ENCODE data around the gene HEXD. TPM values are rescaled to one million over a fixed set of nuclear protein-coding genes. Genes with fewer than 3 reads are reported as not detected.

HEXD gene
- total and polyA plus RNA-seq, 2 of the 8 experiments (the other 6 are each of a cell fraction or from before 2014, with no cell fraction given) = 20.6 to 21.8 TPM

GRCh38 chr17:82428546-82428945, 10.4 kb downstream of the HEXD start:
- Histone ChIP-seq H2BK120ac (replicated peaks; ENCODE audit: low read depth, low read length) (no peak overlapping the region), H4K5ac (ENCODE audit: insufficient read length, low read depth, low read length) (no peak overlapping the region), H2AK5ac (ENCODE audit: low read depth, low read length) (no peak overlapping the region), H4K8ac (ENCODE audit: extremely low read depth, insufficient read depth, low read length) (no peak overlapping the region), H3K9me3 (ENCODE audit: insufficient read depth in 2 of 2, low read depth in 1 of 2, low read length in 1 of 2) (no peaks in the 10 kb centered on the region), H3K79me1 (ENCODE audit: low read depth, low read length) (no peaks in the 10 kb centered on the region), H3K23ac (ENCODE audit: insufficient read length) (no peak overlapping the region), H2BK15ac (ENCODE audit: low read length) (no peak overlapping the region), H3K14ac (ENCODE audit: insufficient read length) (no peak overlapping the region), H3K56ac (replicated peaks; ENCODE audit: insufficient read length, low read depth, low read length) (no peak overlapping the region), H3K4me3 (ENCODE audit: extremely low read depth in 1 of 4, insufficient read depth in 2 of 4, low read depth in 3 of 4, low read length in 4 of 4) (no peak overlapping the region), H3K4ac (replicated peaks; ENCODE audit: insufficient read length, low read depth, low read length) (no peak overlapping the region), H3K27ac (ENCODE audit: low read depth, low read length) (no peak overlapping the region), H3K9ac (replicated peaks in 1 of 4; ENCODE audit: extremely low read depth in 1 of 4, low read depth in 3 of 4, low read length in 3 of 4) (no peak overlapping the region), H2BK12ac (ENCODE audit: low read depth, low read length) (no peak overlapping the region), H3K79me2 (ENCODE audit: control insufficient read depth in 1 of 2, insufficient read depth in 2 of 2, low read length in 2 of 2) (no peaks in the 10 kb centered on the region), H3K27me3 (replicated peaks in 1 of 4; ENCODE audit: control insufficient read depth in 3 of 4, extremely low read depth in 1 of 4, insufficient read depth in 3 of 4, low read length in 3 of 4) (no peaks in the 10 kb centered on the region), H3K4me2 (ENCODE audit: insufficient read depth in 1 of 2, low read depth in 2 of 2, low read length in 2 of 2) (no peak overlapping the region), H4K20me1 (replicated peaks in 1 of 2; ENCODE audit: control insufficient read depth in 1 of 2, insufficient read depth in 2 of 2, low read length in 2 of 2) (peaks cover 2 to 5% of the 10 kb centered on the region in 2 experiments), H3K4me1 (replicated peaks in 1 of 4; ENCODE audit: control insufficient read depth in 3 of 4, insufficient read depth in 4 of 4, low read length in 3 of 4) (no peaks in the 10 kb centered on the region; a peak in 1 of 7 replicates), H2BK20ac (ENCODE audit: low read length) (no peak overlapping the region), H2BK5ac (ENCODE audit: low read depth, low read length) (no peak overlapping the region), H3K36me3 (ENCODE audit: control insufficient read depth in 2 of 4, insufficient read depth in 4 of 4, low read length in 3 of 4) (no peaks in the 10 kb centered on the region; a peak in 1 of 8 replicates), H3K18ac (ENCODE audit: extremely low read depth, low read length) (no peak overlapping the region), H2AFZ (ENCODE audit: low read length) (no peak overlapping the region), H4K91ac (replicated peaks; ENCODE audit: insufficient read length, low read length) (no peak overlapping the region), H3K23me2 (ENCODE audit: low read depth, low read length) (no peaks in the 10 kb centered on the region)
- no peak for TF ChIP-seq SP4 (IDR thresholded peaks at IDR 0.05; ENCODE audit: low read length)
- no peak for TF ChIP-seq ZNF274 (IDR thresholded peaks at IDR 0.05; ENCODE audit: borderline replicate concordance, extremely low read depth, low read length)
- TF ChIP-seq, protein P1, sequence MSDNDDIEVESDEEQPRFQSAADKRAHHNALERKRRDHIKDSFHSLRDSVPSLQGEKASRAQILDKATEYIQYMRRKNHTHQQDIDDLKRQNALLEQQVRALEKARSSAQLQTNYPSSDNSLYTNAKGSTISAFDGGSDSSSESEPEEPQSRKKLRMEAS (IDR thresholded peaks at IDR 0.05) = no peak
- TF ChIP-seq SP1 (IDR thresholded peaks at IDR 0.05; ENCODE audit: low read depth, low read length) = no peak
- TF ChIP-seq NANOG (IDR thresholded peaks at IDR 0.05; ENCODE audit: insufficient read depth, low read depth, low read length, poor library complexity, severe bottlenecking) = no peak
- POLR2A ChIA-PET (ENCODE audit: partially characterized antibody) = interaction anchor here (0.7 to 1.4 kb wide), 3 partner anchors 9 to 17 kb away, joined by 3 to 4 read pairs (median 4); no protein-coding TSS in a partner anchor
- WGBS, 2 experiments (ENCODE audit: extremely low coverage in 1 of 2, insufficient coverage in 1 of 2, insufficient read length in 1 of 2, insufficient replicate concordance in 2 of 2, low coverage in 1 of 2, low lambda C conversion rate in 2 of 2, missing lambda C conversion rate in 1 of 2) = 87% methylated on average over 3 of the region's 3 CpGs; no CpG with 5 or more reads in 1 of the 2 experiments
- FAIRE-seq (no peak), DNase-seq (ENCODE audit: low read depth in 1 of 2, low spot score in 2 of 2) (no peak)
- CTCF ChIA-PET (ENCODE audit: partially characterized antibody) = interaction anchor here (2.2 kb wide), 1 partner anchor 78 kb away, joined by 8 read pairs; no protein-coding TSS in a partner anchor
